ENCODE measurements around the gene RPS23.
"Not testable (repeated sequence)": the region's sequence is repeated elsewhere in the genome, so short reads cannot be mapped to it uniquely, and the experiment has no call there.

The RPS23 gene

GRCh38 chr5:82274343-82275211 lies 3.6 kb downstream of the RPS23 start:
- Histone ChIP-seq H3K36me3 (ENCODE audit: control insufficient read depth in 1 of 2, insufficient read depth in 2 of 2, low read length in 2 of 2) (peaks cover 9 to 33% of the 10 kb centered on the region in 2 donors), H3K9me3 (ENCODE audit: control insufficient read depth in 1 of 2, low read length in 2 of 2) (no peaks in the 10 kb centered on the region), H3K9ac (ENCODE audit: low read depth in 1 of 2, low read length in 2 of 2) (no peak overlapping the region), H3K4me3 (ENCODE audit: low read depth in 1 of 2, low read length in 2 of 2) (no peak overlapping the region), H3K27ac (ENCODE audit: low read depth, low read length) (no peak overlapping the region), H3K27me3 (ENCODE audit: control insufficient read depth in 1 of 2, insufficient read depth in 2 of 2, low read length in 2 of 2) (no peaks in the 10 kb centered on the region), H3K4me1 (ENCODE audit: control insufficient read depth in 1 of 2, insufficient read depth in 2 of 2, low read length in 2 of 2) (peaks cover 14 to 18% of the 10 kb centered on the region in 2 donors)

- not testable (repeated sequence) for H3K9me3 ChIP-seq (ENCODE audit: control insufficient read depth in 1 of 2, low read length in 2 of 2)
- H3K36me3 ChIP-seq (ENCODE audit: control insufficient read depth in 1 of 2, insufficient read depth in 2 of 2, low read length in 2 of 2) = peaks cover 9 to 34% of the 10 kb centered on the region in 2 donors
Measured at GRCh38 chr5:82273426-82273825, 4.7 kb downstream of the RPS23 start.

GRCh38 chr5:82272571-82273356 lies 5.4 kb downstream of the RPS23 start:
- H3K27ac ChIP-seq (ENCODE audit: low read depth, low read length); H3K4me3 ChIP-seq (ENCODE audit: low read depth in 1 of 2, low read length in 2 of 2); H3K9me3 ChIP-seq (ENCODE audit: control insufficient read depth in 1 of 2, low read length in 2 of 2); H3K27me3 ChIP-seq (ENCODE audit: control insufficient read depth in 1 of 2, insufficient read depth in 2 of 2, low read length in 2 of 2); H3K9ac ChIP-seq (ENCODE audit: low read depth in 1 of 2, low read length in 2 of 2): not testable (repeated sequence)
- Histone ChIP-seq H3K36me3 (ENCODE audit: control insufficient read depth in 1 of 2, insufficient read depth in 2 of 2, low read length in 2 of 2) (peaks cover 9 to 34% of the 10 kb centered on the region in 2 donors), H3K4me1 (ENCODE audit: control insufficient read depth in 1 of 2, insufficient read depth in 2 of 2, low read length in 2 of 2) (peaks cover 8 to 13% of the 10 kb centered on the region in 2 donors)

More at GRCh38 chr5:82273426-82273825, 4.7 kb downstream of the RPS23 start:
- H3K27ac ChIP-seq (ENCODE audit: low read depth, low read length); H3K9ac ChIP-seq (ENCODE audit: low read depth in 1 of 2, low read length in 2 of 2); H3K4me3 ChIP-seq (ENCODE audit: low read depth in 1 of 2, low read length in 2 of 2); H3K27me3 ChIP-seq (ENCODE audit: control insufficient read depth in 1 of 2, insufficient read depth in 2 of 2, low read length in 2 of 2): not testable (repeated sequence)
- peaks cover 8 to 13% of the 10 kb centered on the region in 2 donors for H3K4me1 ChIP-seq (ENCODE audit: control insufficient read depth in 1 of 2, insufficient read depth in 2 of 2, low read length in 2 of 2)

GRCh38 chr5:82269363-82269762 lies 8.8 kb downstream of the RPS23 start:
- H3K9me3 ChIP-seq (ENCODE audit: control insufficient read depth in 1 of 2, low read length in 2 of 2) = peaks cover 3 to 13% of the 10 kb centered on the region in 2 donors
- not testable (repeated sequence) for H3K4me1 ChIP-seq (ENCODE audit: control insufficient read depth in 1 of 2, insufficient read depth in 2 of 2, low read length in 2 of 2); H3K36me3 ChIP-seq (ENCODE audit: control insufficient read depth in 1 of 2, insufficient read depth in 2 of 2, low read length in 2 of 2); H3K9ac ChIP-seq (ENCODE audit: low read depth in 1 of 2, low read length in 2 of 2); H3K27me3 ChIP-seq (ENCODE audit: control insufficient read depth in 1 of 2, insufficient read depth in 2 of 2, low read length in 2 of 2); H3K27ac ChIP-seq (ENCODE audit: low read depth, low read length); H3K4me3 ChIP-seq (ENCODE audit: low read depth in 1 of 2, low read length in 2 of 2)

GRCh38 chr5:82267297-82267933 lies 10.7 kb downstream of the RPS23 start:
- not testable (repeated sequence) for H3K27me3 ChIP-seq (ENCODE audit: control insufficient read depth in 1 of 2, insufficient read depth in 2 of 2, low read length in 2 of 2); H3K36me3 ChIP-seq (ENCODE audit: control insufficient read depth in 1 of 2, insufficient read depth in 2 of 2, low read length in 2 of 2); H3K4me1 ChIP-seq (ENCODE audit: control insufficient read depth in 1 of 2, insufficient read depth in 2 of 2, low read length in 2 of 2); H3K27ac ChIP-seq (ENCODE audit: low read depth, low read length); H3K4me3 ChIP-seq (ENCODE audit: low read depth in 1 of 2, low read length in 2 of 2); H3K9ac ChIP-seq (ENCODE audit: low read depth in 1 of 2, low read length in 2 of 2)
- peaks cover 3 to 13% of the 10 kb centered on the region in 2 donors for H3K9me3 ChIP-seq (ENCODE audit: control insufficient read depth in 1 of 2, low read length in 2 of 2)

GRCh38 chr5:82265047-82265446 lies 13.1 kb downstream of the RPS23 start:
- Histone ChIP-seq H3K27me3 (ENCODE audit: control insufficient read depth in 1 of 2, insufficient read depth in 2 of 2, low read length in 2 of 2) (no peaks in the 10 kb centered on the region), H3K4me1 (ENCODE audit: control insufficient read depth in 1 of 2, insufficient read depth in 2 of 2, low read length in 2 of 2) (no peaks in the 10 kb centered on the region), H3K9me3 (ENCODE audit: control insufficient read depth in 1 of 2, low read length in 2 of 2) (peaks cover 3 to 13% of the 10 kb centered on the region in 2 donors), H3K4me3 (ENCODE audit: low read depth in 1 of 2, low read length in 2 of 2) (no peak overlapping the region), H3K9ac (ENCODE audit: low read depth in 1 of 2, low read length in 2 of 2) (no peak overlapping the region), H3K36me3 (ENCODE audit: control insufficient read depth in 1 of 2, insufficient read depth in 2 of 2, low read length in 2 of 2) (peaks cover 0 to 3% of the 10 kb centered on the region in 2 donors), H3K27ac (ENCODE audit: low read depth, low read length) (no peak overlapping the region)

GRCh38 chr5:82259172-82259800 lies 18.9 kb downstream of the RPS23 start:
- H3K4me1 ChIP-seq (ENCODE audit: control insufficient read depth in 1 of 2, insufficient read depth in 2 of 2, low read length in 2 of 2) = no peaks in the 10 kb centered on the region
- H3K36me3 ChIP-seq (ENCODE audit: control insufficient read depth in 1 of 2, insufficient read depth in 2 of 2, low read length in 2 of 2) = no peaks in the 10 kb centered on the region
- no peaks in the 10 kb centered on the region for H3K9me3 ChIP-seq (ENCODE audit: control insufficient read depth in 1 of 2, low read length in 2 of 2)
- no peak overlapping the region for H3K27ac ChIP-seq (ENCODE audit: low read depth, low read length)
- no peak overlapping the region for H3K4me3 ChIP-seq (ENCODE audit: low read depth in 1 of 2, low read length in 2 of 2)
- no peak overlapping the region for H3K9ac ChIP-seq (ENCODE audit: low read depth in 1 of 2, low read length in 2 of 2)
- no peaks in the 10 kb centered on the region for H3K27me3 ChIP-seq (ENCODE audit: control insufficient read depth in 1 of 2, insufficient read depth in 2 of 2, low read length in 2 of 2)

- Histone ChIP-seq H3K36me3 (ENCODE audit: control insufficient read depth in 1 of 2, insufficient read depth in 2 of 2, low read length in 2 of 2) (no peaks in the 10 kb centered on the region), H3K4me3 (ENCODE audit: low read depth in 1 of 2, low read length in 2 of 2) (no peak overlapping the region), H3K27ac (ENCODE audit: low read depth, low read length) (no peak overlapping the region), H3K9me3 (ENCODE audit: control insufficient read depth in 1 of 2, low read length in 2 of 2) (no peaks in the 10 kb centered on the region), H3K4me1 (ENCODE audit: control insufficient read depth in 1 of 2, insufficient read depth in 2 of 2, low read length in 2 of 2) (no peaks in the 10 kb centered on the region), H3K27me3 (ENCODE audit: control insufficient read depth in 1 of 2, insufficient read depth in 2 of 2, low read length in 2 of 2) (no peaks in the 10 kb centered on the region), H3K9ac (ENCODE audit: low read depth in 1 of 2, low read length in 2 of 2) (no peak overlapping the region)
Measured at GRCh38 chr5:82257729-82258128, 20.4 kb downstream of the RPS23 start.

GRCh38 chr5:82257247-82257646 lies 20.9 kb downstream of the RPS23 start:
- Histone ChIP-seq H3K4me1 (ENCODE audit: control insufficient read depth in 1 of 2, insufficient read depth in 2 of 2, low read length in 2 of 2) (no peaks in the 10 kb centered on the region), H3K27ac (ENCODE audit: low read depth, low read length) (no peak overlapping the region), H3K36me3 (ENCODE audit: control insufficient read depth in 1 of 2, insufficient read depth in 2 of 2, low read length in 2 of 2) (no peaks in the 10 kb centered on the region), H3K27me3 (ENCODE audit: control insufficient read depth in 1 of 2, insufficient read depth in 2 of 2, low read length in 2 of 2) (no peaks in the 10 kb centered on the region), H3K4me3 (ENCODE audit: low read depth in 1 of 2, low read length in 2 of 2) (no peak overlapping the region), H3K9ac (ENCODE audit: low read depth in 1 of 2, low read length in 2 of 2) (no peak overlapping the region), H3K9me3 (ENCODE audit: control insufficient read depth in 1 of 2, low read length in 2 of 2) (no peaks in the 10 kb centered on the region)
